Neural cell (in vitro differentiated cells): Measurements from ENCODE around the gene BGN.

Source experiments
- EP300 ChIP-seq: fragments of 450-650 bp; conservative IDR thresholded peaks from 2 replicates; pipeline ENCODE4 v1.6.1; 2014; ENCODE audit warnings: antibody characterized with exemption, mild to moderate bottlenecking, moderate library complexity; ENCODE audit not compliant: poor library complexity, severe bottlenecking
- EZH2 ChIP-seq: fragments of 200-600, 300-800 bp; shearing (Covaris generic), sonication (generic); IDR thresholded peaks from 2 replicates; pipeline ENCODE4 v1.6.1; 2014; ENCODE audit warnings: antibody characterized with exemption, low read length, borderline replicate concordance, mild to moderate bottlenecking; ENCODE audit not compliant: insufficient read depth, poor library complexity, severe bottlenecking
- MXI1 ChIP-seq: fragments of 450-650 bp; conservative IDR thresholded peaks from 2 replicates; pipeline ENCODE4 v1.6.1; 2014; ENCODE audit warnings: antibody characterized with exemption, mild to moderate bottlenecking; ENCODE audit not compliant: poor library complexity, severe bottlenecking
- POLR2AphosphoS5 ChIP-seq: IDR thresholded peaks from 2 replicates; pipeline ENCODE4 v1.6.1; 2012
- RAD21 ChIP-seq: fragments of 450-650 bp; conservative IDR thresholded peaks from 2 replicates; pipeline ENCODE4 v1.6.1; 2014; ENCODE audit warnings: antibody characterized with exemption, mild to moderate bottlenecking, moderate library complexity
- SMC3 ChIP-seq: fragments of 450-650 bp; conservative IDR thresholded peaks from 2 replicates; pipeline ENCODE4 v1.6.1; 2014; ENCODE audit warnings: antibody characterized with exemption, mild to moderate bottlenecking, moderate library complexity; ENCODE audit not compliant: poor library complexity
- TAF1 ChIP-seq: IDR thresholded peaks from 2 replicates; pipeline ENCODE4 v1.6.1; 2012; ENCODE audit warnings: low read depth
- TF ChIP-seq, protein P1 (sequence below): fragments of 450-650 bp; IDR thresholded peaks from 2 replicates; pipeline ENCODE4 v1.5.1; 2014; ENCODE audit warnings: antibody characterized with exemption, mild to moderate bottlenecking, moderate library complexity; ENCODE audit not compliant: poor library complexity, severe bottlenecking

DNA sequence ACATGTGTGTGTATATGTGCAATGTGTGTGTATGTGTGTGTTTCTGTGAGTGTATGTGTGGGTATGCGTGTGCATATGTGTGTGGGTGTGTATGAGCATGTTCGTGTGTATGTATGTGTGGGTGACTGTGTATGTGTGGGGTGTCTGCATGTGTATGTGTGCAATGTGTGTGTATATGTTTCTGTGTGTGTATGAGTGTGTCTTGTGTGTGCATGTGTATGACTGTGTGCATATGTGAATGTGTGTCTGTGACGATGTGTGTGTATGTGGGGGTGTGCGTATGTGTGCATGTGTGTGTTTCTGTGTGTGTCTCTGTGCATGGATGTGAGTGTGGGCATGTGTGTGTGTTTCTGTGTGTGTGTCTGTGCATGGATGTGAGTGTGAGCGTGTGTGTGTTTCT, 18.5 kb downstream of the BGN start:
- TF ChIP-seq EP300 (no peak), EZH2 (no peak), RAD21 (no peak), POLR2AphosphoS5 (no peak), SMC3 (no peak), MXI1 (no peak), TAF1 (no peak)
- TF ChIP-seq, protein P1, sequence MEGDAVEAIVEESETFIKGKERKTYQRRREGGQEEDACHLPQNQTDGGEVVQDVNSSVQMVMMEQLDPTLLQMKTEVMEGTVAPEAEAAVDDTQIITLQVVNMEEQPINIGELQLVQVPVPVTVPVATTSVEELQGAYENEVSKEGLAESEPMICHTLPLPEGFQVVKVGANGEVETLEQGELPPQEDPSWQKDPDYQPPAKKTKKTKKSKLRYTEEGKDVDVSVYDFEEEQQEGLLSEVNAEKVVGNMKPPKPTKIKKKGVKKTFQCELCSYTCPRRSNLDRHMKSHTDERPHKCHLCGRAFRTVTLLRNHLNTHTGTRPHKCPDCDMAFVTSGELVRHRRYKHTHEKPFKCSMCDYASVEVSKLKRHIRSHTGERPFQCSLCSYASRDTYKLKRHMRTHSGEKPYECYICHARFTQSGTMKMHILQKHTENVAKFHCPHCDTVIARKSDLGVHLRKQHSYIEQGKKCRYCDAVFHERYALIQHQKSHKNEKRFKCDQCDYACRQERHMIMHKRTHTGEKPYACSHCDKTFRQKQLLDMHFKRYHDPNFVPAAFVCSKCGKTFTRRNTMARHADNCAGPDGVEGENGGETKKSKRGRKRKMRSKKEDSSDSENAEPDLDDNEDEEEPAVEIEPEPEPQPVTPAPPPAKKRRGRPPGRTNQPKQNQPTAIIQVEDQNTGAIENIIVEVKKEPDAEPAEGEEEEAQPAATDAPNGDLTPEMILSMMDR = no peak
